Endothelial cell of hepatic sinusoid (primary cell): Measurements from ENCODE around the gene TM9SF3.

ENCODE experiments used
- in situ Hi-C: cut with HindIII; loops from 2 replicates; pipeline ENCODE4 v1.10.0; 2017; ENCODE audit warnings: low sequenced_read_pairs

TM9SF3 gene

GRCh38 chr10:96482815-96483588 is 103.8 kb downstream of the TM9SF3 start:
- in situ Hi-C loops, result no loop called here

GRCh38 chr10:96478355-96478754 is 108.5 kb downstream of the TM9SF3 start:
- in situ Hi-C loops, result no loop called here

GRCh38 chr10:96473866-96474265 is 112.9 kb downstream of the TM9SF3 start:
- in situ Hi-C loops, result no loop called here

- in situ Hi-C loops, result no loop called here
These were observed 116.6 kb downstream of the TM9SF3 start for GRCh38 chr10:96470116-96470743.

- in situ Hi-C loops, result no loop called here
These were observed 118.0 kb downstream of the TM9SF3 start for GRCh38 chr10:96468845-96469244.
